ENCODE results near the gene CD151.

DNA sequence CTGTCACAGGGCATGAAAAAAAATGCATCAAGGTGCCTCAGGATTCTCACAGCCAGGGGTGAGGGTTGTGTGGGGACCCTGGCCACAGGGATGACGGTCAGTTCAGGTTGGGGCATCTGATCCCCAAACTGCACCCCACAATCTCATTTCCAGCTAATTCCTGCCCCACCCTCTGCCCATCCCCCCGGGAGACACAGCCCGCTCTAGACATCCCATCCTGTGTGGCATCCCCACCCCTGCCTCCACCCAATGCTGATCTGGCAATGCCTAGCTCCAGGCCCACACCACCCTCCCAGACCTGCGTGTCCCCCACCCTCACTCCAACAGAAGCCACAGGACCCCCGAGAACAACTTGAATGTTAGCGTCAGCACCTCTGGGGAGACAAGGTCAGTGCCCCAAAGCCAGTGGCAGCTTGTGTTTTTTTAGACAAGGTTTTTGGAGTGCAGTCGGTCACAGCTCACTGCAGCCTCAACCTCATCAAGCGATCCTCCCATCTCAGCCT lies 35.2 kb downstream of the CD151 start:
- TF ChIP-seq CTCF (conservative IDR thresholded peaks at IDR 0.05; ENCODE audit: low read depth, low read length): no peak
- no peak for TF ChIP-seq EZH2 (IDR thresholded peaks at IDR 0.05; ENCODE audit: borderline replicate concordance, low read depth, low read length, poor library complexity, severe bottlenecking)
